HG03342 (cell line): ENCODE measurements around the gene SCNN1B.
"Not testable (repeated sequence)": the region's sequence is repeated elsewhere in the genome, so short reads cannot be mapped to it uniquely, and the experiment has no call there.

Experiments
- ATAC-seq: cut with Tn5 transposase; IDR thresholded peaks from one replicate; pipeline ENCODE4 v1.9.1; 2021; ENCODE audit warnings: mild to moderate bottlenecking, moderate library complexity; ENCODE audit not compliant: unreplicated experiment

The SCNN1B gene

DNA sequence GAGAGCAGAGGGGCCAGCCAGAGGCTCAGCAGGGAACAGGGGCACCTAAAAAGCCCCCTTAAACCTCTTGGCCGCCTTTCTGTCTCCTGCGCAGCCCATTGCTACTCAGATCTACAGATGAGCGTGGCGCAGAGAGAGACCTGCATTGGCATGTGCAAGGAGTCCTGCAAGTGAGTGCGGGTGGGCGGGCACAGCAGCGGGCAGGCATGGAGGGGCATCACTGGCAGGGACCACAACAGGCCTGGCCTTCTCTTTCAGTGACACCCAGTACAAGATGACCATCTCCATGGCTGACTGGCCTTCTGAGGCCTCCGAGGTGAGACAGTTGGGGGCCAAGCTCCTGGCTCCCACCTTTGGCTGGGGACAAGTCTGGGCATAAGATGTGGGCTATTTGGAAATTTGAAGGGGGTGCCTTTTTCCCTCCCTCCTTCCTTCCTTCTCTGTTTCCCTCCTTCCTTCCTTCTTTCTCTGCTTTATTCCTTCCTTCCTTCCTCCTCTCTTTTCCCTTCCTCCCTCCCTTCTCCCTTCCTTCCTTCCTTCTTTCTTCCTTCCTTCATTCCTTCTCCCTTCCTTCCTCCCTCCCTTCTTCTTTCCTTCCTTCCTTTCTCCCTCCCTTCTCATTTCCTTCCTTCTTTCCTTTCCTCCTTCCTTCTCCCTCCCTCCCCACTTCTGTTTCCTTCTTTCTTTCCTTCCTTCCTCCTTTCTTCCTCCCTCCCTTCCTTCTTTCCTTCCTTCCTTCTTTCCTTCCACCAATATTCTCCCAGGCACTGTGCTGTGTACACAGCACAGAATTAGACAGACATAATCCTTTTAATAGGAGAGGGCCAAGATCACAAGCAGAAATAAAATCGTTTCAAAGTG lies 75.2 kb downstream of the SCNN1B start:
- no peak for ATAC-seq

DNA sequence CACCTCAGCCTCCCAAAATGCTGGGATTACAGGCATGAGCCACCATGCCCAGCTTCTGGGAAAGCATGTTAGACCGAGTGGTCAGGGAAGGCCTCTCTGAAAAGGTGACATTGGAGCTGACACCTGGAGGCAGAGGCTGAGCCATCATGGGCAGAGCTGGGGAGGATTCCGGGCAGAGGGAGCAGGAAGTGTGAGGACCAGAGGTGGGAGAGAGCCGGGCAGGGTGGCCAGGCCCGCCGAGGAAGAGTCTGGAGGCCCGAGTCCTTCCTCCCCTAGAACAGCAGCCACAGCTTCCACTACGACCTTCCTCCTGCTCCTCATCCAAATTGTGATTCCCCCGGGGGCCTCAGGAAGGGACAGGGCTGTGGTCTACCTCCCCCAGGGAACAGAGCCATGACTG lies 76.2 kb downstream of the SCNN1B start:
- ATAC-seq, result no peak

DNA sequence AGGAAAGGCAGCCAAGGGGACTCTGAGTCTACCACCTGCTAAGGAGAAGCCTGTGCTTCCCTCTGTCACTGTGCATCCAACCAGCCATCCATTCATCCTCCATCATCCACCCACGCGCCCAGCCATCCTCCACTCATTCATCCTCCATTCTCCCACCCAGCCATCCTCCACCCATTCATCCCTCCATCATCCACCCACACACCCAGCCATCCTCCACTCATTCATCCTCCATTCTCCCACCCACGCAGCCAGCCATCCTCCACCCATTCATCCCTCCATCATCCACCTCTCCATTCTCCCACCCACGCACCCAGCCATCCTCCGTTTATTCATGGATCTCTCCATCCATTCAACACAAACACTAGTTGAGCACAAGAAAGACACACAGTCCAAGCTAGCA lies 76.8 kb downstream of the SCNN1B start:
- no peak for ATAC-seq

DNA sequence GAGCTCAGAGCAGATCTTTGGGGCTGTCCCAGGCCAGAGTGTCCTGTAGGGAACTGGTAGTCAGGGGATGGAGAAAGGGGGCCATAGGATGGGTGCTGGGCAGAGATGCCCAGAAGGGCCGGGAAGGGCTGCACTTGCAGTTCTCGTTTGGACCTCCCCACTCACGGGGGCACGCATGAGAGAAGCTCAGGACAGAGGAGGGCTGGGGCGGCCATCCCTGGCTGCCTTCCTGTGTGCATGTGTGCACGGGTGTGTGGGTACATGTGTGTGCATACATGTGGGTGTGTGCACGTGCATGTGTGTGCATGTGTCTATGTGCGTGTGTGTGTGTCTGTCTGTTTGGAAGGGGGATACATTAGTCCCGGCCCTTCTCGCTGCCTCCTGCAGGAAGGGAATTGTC lies 77.6 kb downstream of the SCNN1B start:
- no peak for ATAC-seq

DNA sequence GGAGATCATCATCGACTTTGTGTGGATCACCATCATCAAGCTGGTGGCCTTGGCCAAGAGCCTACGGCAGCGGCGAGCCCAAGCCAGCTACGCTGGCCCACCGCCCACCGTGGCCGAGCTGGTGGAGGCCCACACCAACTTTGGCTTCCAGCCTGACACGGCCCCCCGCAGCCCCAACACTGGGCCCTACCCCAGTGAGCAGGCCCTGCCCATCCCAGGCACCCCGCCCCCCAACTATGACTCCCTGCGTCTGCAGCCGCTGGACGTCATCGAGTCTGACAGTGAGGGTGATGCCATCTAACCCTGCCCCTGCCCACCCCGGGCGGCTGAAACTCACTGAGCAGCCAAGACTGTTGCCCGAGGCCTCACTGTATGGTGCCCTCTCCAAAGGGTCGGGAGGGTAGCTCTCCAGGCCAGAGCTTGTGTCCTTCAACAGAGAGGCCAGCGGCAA lies 78.4 kb downstream of the SCNN1B start:
- ATAC-seq, result no peak

DNA sequence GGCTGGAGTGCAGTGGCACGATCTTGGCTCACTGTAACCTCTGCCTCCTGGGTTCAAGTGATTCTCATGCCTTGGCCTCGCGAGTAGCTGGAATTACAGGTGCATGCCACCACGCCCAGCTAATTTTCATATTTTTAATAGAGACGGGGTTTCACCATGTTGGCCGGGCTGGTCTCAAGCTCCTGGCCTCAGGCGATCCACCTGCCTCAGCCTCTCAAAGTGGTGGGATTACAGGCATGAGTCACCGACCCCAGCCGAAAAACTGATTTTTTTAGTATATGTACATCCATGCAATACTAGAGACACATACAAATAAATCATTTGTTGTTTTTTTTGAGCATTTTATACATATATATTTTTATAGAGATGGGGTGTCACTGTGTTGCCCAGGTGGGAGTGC lies 79.6 kb downstream of the SCNN1B start:
- ATAC-seq, result not testable (repeated sequence)

DNA sequence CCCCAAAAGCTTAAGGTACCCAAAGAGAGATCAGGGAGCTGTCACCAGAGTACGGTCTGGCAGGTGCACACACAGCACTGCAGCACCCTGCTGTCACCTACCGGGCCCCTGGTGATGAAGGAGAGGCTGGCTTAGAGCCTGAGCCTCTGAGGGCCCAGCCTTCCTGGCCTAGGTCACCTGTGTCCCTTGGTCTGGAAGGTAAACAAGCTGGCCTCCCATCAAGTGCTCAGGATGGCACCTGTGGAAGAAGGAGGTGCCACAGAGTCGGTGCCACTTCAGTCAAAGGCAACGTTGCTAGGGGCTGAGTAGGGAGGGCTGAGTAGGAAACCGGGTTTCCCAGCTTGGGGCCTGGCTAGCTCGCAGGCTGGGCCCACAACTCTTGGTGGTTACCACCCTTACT lies 80.2 kb downstream of the SCNN1B start:
- ATAC-seq, result no peak

DNA sequence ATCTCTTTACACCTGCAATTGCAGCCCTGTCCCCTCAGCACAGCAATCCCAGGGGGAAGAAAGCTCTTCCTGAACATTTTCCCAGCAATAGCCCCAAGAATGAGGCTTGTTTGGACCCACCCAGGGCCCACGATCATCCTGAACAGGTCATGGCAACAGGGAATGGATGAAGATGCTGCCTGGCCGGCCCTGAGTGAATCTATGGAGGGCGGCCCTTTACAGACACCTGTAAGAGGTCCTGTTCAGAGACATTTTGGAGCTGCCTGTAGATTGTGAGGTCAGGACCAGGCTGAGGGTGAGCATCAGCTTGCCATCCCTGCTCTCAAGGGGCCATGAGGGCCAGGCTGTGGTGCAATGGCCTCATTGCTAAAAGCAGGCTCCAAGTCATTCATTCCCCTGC lies 81.8 kb downstream of the SCNN1B start:
- no peak for ATAC-seq

DNA sequence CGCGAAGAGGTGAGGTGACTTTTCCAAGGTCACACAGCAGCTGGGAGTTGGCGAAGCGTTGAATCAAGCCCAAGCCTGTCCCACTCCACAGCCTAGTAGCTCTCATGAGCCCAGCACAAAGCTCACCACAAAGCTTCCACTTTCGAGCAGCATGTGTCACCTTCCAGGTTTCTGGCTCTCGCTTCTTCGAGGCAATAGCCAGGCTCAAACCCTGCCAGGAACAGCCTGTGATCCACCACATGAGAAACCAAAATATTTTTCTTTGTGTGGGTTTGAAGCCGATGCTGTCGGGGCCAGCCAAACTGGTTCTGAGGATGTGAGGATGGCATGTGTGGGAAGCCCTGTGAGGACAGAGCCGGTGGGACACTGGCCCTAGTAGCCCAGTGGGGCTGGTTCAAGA lies 82.8 kb downstream of the SCNN1B start:
- ATAC-seq, result no peak

DNA sequence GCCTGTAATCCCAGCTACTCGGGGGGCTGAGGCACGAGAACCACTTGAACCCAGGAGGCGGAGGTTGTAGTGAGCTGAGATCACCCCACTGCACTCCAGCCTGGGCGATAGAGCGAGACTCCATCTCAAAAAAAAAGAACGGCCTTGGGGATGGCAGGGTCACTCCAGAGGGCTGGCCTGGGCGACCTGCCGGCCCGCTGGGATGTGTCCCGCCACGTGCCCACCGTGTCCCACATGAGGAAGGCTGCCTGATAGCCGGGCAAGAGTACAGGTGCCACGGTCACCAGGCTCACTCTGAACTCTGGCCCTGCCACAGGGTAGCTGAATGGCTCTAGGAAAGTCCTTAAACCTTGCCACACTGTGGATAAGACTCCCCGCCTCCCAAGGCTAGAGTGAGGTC lies 83.3 kb downstream of the SCNN1B start:
- ATAC-seq, result no peak

DNA sequence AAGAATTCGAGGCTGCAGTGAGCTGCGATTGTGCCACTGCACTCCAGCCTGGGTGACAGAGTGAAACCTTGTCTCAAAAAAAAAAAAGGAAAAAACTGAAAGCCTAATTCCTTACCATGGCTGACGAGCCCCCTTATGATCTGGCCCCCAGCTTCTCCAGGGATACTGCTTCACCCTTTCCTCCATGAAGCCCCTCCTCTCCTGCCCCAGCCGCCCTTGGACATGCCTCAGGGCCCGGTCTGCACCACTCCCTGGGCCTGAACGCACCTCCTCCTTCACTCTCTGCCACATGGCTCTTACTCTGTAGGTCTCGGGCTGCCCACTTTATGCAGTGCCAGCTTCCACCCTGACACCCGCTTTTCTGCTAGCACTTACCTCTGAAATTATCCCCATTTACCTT lies 85.6 kb downstream of the SCNN1B start:
- no peak for ATAC-seq

DNA sequence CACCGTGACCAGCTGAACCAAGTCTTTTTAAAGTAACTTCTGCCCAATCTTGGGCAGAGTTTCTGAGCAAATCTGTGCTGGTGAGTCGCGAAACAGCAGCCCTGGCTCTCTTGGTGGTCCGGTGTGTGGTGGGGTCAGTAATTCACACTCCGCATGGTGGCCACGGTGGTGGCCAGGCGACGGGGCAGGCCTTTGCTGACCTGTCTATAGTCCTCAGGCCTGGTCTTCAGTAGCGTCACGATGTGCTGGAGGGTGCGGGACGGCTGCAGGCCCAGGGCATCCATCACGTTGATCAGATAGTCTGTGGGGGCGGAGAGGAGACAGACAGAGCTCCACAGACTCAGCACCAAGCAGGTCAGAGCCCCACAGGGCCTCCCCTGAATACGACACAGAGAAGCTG lies 86.7 kb downstream of the SCNN1B start:
- no peak for ATAC-seq

DNA sequence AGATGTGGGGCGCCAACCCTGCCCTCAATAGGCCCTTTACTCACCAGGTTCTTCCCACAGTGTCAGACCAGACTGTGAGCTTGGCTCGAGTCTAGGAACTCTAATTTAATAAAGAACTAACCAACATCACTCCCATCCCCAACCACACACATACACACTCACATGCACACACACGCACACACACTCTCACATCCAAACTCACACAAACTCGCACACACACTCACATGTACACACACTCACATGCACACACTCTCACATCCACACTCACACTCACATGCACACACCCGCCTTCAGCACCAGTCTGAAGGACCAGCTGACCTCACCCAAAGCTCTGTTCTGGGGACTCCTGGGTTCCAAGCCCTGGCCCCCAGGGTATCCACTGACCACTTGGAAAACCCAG lies 87.1 kb downstream of the SCNN1B start:
- no peak for ATAC-seq

DNA sequence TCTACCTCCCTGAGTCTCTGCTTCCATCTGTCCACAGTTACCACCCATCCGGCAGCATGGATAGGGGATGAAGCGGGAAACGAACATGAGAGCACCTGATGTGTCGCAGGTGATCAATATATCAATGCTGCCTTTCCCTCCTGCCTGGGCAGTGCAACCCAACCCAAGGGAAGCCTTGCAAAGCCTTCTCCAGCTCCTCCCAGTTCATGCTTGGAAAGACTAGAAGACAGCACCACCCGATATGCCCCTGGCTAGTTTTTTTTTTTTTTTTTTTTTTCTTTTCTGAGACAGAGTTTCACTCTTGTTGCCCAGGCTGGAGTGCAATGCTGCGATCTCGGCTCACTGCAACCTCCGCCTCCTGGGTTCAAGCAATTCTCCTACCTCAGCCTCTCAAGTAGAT lies 87.8 kb downstream of the SCNN1B start:
- ATAC-seq, result not testable (repeated sequence)

DNA sequence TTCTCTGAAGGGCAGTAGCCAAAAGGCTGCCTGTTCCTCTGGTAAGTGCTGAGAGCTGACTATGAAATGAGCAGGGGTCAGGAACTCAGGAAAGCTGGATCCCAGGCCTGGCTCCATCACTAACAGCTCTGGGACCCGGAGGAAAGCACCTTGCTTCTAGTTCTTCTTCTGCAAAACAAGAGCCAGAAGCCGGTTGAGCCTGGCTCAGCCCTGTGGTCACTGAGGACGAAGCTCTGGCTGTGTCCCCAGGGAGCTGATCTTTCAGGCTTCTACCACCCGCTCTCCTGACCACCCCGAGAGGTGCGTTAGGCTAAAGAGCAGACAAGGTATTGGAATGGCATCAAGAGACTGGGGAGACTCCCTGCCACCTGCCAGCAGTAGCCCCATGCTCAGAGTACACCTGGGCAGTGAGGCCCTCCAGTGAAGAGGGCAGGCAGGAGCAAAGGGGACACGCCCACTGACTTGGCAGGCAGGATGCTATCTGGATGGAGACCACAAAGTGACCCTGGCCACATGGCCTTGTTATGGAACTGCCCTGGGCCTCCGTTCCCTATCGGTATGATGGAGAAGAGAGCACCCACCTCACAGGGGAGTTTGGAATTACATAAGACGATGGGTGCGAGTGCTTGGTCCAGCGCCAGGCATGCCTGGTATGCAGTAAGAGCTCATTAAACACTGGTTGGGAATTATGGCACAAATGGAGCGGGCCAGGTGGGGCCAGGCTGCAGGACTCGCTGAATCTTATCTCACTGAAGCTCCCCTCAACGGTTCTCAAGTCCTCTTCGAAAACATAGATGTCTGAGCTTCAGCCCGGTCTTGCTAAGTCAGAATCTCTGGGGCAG lies 89.5 kb downstream of the SCNN1B start:
- ATAC-seq, result no peak

DNA sequence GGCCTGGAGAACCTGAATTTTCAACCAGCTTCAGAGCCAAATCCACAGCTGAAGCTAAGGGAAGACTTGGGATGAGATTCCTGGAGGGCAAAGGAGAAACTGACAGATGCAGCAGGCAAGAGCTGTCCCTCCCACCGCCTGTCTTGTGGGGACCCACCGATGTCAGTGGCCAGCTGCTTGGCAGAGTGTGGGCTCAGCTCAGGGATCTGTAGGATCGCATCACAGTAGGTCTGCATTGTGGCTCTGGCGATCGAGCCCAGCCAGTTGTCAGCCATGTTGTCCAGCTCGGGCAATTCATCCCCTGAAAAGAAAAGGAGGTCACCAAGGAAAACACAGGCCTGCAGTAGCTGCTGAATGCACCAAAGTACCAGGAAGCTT lies 90.1 kb downstream of the SCNN1B start:
- no peak for ATAC-seq

DNA sequence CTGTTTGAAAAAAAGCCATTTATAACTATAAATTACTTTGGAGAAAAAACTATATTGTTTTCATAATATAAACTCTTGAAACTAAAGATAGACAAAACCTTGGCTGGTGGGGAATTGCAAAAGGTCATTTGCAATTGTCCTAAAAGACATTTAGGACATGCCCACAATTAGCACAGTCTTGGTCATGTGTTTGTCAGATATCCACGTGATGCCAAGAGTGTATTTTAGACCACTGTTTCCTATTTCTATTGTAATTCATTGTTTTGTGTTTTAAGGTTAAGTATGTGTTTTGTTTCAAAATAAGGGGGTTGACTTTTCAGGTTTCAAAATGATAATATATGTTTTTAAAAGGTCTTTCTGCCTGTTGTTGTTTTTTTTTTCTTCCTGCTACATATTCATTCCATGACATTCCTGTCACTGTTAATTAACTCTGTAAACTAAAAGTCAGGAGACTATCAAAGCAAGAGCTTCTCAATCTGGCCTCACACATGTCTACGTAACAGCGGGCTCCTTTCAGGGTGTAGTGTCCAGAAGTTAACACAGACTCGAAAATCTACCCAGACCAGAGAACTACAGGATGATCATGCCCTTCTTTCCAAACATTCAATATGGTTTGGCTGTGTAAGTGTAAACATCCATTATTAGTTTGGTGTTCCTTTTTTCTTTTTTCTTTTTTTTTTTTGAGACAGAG lies 92.2 kb downstream of the SCNN1B start:
- no peak for ATAC-seq

DNA sequence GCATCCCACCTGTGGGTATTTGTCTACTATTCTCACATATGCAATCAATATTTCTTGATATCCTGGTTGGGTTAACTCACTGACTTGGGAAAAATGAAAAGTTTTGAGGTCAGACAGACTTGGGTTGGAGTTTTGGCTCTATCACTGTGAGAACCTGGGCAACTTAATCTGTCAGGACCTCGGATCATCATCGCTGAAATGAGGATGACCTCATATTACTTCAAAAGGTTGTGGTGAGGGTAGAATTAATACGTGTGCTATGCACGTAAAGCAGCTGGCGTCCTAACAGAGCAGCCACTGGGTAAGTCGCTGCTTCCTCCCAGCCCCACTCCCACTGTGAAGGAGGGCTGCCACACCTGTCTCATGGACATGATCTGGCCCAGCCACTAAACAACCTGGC lies 93.6 kb downstream of the SCNN1B start:
- no peak for ATAC-seq

DNA sequence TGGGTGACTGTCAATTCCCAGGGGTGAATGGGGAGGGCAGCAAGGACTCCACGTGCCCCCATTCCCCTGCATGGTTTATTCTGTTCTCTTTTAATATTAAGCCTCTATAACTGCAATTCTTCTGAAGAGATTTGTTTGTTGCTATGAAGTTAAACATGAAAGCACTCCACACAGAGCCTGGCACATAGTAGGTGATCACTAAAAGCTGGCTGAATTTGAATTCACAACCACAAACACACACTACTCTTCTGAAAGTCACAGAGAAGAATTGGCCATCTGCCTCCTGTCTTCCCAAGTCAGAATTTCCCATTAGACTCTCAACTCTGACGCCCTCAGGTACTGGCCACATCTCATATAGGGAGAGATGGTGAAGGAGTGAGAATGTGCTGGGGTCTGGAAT lies 95.4 kb downstream of the SCNN1B start:
- no peak for ATAC-seq

DNA sequence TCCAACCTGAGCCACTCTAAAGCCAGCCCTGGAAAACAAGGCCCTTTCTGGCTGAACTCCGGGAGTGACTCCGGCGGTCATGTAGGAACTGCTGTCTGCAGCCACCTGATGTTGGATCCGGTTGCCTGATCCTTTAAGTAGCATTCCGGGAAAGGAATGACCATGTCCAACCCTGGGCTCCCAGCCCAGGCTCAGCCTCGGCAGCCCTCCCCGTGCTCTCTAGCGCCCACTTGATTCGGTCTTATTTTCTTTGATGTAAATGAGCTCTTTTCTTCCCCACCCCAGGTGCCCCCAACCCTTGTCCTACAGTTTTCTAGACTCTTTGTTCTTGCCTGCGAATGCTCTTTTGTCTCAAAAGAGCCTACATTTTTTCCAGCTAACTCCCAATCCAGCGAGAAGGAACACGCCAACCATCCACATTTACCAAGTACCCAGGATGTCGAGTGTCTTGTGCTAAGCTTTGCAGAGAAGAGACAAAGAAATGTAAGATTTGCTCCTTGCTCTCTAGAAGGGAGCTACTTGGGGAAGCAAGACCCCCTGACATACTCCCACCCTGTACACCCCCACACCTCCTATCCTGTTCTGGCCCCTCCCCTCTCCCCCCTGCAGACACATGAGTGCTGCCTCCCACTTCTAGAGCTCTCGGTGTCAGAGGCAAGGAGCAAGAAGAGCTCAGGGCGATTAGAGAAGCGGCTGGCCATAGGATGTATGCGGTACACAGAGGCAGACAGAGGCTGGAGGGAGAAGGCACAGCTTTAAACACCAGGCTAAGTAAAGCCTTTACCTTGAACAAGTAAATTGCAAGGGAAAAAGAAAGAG lies 97.1 kb downstream of the SCNN1B start:
- no peak for ATAC-seq

DNA sequence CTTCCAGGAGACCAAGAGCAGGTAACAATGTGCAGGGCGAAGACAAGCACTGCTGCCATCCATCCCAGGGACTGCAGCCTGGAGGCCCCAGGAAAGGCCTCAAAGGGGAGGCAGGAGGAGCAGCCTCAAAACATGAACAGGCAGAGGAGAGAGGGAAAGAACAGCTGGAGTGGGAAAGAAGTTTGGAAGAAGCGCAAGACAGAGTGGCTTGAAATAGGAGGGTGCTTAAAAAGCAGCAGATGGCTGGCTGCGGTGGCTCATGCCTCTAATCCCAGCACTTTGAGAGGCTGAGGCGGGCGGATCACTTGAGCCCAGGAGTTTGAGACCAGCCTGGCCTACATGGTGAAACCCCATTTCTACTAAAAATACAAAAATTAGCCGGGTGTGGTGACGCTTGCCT lies 98.3 kb downstream of the SCNN1B start:
- ATAC-seq, result not testable (repeated sequence)
